ENCODE results near the gene VAMP2. TPM values are rescaled to one million over a fixed set of nuclear protein-coding genes. Genes with fewer than 3 reads are reported as not detected.

Gene VAMP2
- total and polyA plus RNA-seq, 9 of the 15 experiments (the other 6 are each of a cell fraction or from before 2014, with no cell fraction given), result 2.3 to 31.8 (median 6.0) TPM

GRCh38 chr17:8118769-8119580 lies 43.8 kb downstream of the VAMP2 start (continued):
- TF ChIP-seq, protein P1, sequence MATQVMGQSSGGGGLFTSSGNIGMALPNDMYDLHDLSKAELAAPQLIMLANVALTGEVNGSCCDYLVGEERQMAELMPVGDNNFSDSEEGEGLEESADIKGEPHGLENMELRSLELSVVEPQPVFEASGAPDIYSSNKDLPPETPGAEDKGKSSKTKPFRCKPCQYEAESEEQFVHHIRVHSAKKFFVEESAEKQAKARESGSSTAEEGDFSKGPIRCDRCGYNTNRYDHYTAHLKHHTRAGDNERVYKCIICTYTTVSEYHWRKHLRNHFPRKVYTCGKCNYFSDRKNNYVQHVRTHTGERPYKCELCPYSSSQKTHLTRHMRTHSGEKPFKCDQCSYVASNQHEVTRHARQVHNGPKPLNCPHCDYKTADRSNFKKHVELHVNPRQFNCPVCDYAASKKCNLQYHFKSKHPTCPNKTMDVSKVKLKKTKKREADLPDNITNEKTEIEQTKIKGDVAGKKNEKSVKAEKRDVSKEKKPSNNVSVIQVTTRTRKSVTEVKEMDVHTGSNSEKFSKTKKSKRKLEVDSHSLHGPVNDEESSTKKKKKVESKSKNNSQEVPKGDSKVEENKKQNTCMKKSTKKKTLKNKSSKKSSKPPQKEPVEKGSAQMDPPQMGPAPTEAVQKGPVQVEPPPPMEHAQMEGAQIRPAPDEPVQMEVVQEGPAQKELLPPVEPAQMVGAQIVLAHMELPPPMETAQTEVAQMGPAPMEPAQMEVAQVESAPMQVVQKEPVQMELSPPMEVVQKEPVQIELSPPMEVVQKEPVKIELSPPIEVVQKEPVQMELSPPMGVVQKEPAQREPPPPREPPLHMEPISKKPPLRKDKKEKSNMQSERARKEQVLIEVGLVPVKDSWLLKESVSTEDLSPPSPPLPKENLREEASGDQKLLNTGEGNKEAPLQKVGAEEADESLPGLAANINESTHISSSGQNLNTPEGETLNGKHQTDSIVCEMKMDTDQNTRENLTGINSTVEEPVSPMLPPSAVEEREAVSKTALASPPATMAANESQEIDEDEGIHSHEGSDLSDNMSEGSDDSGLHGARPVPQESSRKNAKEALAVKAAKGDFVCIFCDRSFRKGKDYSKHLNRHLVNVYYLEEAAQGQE (IDR thresholded peaks at IDR 0.05; ENCODE audit: borderline replicate concordance), result peak; percentile 46; the same call in 1 of the 2 replicates
- TF ChIP-seq, protein P1 (CRISPR knock-in tag; IDR thresholded peaks at IDR 0.05; ENCODE audit: low read depth), result no peak
- TF ChIP-seq GATAD2B (IDR thresholded peaks at IDR 0.05; ENCODE audit: borderline replicate concordance) (peak; percentile 46; the same call in 1 of the 2 replicates), BDP1 (IDR thresholded peaks at IDR 0.05; ENCODE audit: insufficient read depth, insufficient read length) (peak; percentile 74), HMG20A (CRISPR knock-in tag; conservative IDR thresholded peaks at IDR 0.05) (no peak), CXXC5 (CRISPR knock-in tag; IDR thresholded peaks at IDR 0.05) (0 out of 2 replicates have a peak, but pooled peaks have one; percentile 32), ZNF79 (CRISPR knock-in tag; IDR thresholded peaks at IDR 0.05; ENCODE audit: low read depth) (0 out of 2 replicates have a peak, but pooled peaks have one; percentile 12), SMC3 (conservative IDR thresholded peaks at IDR 0.05; ENCODE audit: insufficient read depth, low read depth, low read length) (peak; percentile 51), ZNF134 (CRISPR knock-in tag; conservative IDR thresholded peaks at IDR 0.05) (no peak), TEAD4 (IDR thresholded peaks at IDR 0.05; ENCODE audit: low read length) (peak; percentile 73), TEAD4 (CRISPR knock-in tag; IDR thresholded peaks at IDR 0.05; ENCODE audit: borderline replicate concordance) (no peak), CC2D1A (IDR thresholded peaks at IDR 0.05) (0 out of 2 replicates have a peak, but pooled peaks have one; percentile 30)
- TF ChIP-seq, protein P2, sequence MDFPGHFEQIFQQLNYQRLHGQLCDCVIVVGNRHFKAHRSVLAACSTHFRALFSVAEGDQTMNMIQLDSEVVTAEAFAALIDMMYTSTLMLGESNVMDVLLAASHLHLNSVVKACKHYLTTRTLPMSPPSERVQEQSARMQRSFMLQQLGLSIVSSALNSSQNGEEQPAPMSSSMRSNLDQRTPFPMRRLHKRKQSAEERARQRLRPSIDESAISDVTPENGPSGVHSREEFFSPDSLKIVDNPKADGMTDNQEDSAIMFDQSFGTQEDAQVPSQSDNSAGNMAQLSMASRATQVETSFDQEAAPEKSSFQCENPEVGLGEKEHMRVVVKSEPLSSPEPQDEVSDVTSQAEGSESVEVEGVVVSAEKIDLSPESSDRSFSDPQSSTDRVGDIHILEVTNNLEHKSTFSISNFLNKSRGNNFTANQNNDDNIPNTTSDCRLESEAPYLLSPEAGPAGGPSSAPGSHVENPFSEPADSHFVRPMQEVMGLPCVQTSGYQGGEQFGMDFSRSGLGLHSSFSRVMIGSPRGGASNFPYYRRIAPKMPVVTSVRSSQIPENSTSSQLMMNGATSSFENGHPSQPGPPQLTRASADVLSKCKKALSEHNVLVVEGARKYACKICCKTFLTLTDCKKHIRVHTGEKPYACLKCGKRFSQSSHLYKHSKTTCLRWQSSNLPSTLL (IDR thresholded peaks at IDR 0.05), result peak; percentile 76; the same call in 1 of the 2 replicates
- TF ChIP-seq, protein P3, sequence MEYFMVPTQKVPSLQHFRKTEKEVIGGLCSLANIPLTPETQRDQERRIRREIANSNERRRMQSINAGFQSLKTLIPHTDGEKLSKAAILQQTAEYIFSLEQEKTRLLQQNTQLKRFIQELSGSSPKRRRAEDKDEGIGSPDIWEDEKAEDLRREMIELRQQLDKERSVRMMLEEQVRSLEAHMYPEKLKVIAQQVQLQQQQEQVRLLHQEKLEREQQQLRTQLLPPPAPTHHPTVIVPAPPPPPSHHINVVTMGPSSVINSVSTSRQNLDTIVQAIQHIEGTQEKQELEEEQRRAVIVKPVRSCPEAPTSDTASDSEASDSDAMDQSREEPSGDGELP (CRISPR knock-in tag; IDR thresholded peaks at IDR 0.05; ENCODE audit: borderline replicate concordance), result peak; percentile 65; the same call in 1 of the 2 replicates
- TF ChIP-seq, protein P4, sequence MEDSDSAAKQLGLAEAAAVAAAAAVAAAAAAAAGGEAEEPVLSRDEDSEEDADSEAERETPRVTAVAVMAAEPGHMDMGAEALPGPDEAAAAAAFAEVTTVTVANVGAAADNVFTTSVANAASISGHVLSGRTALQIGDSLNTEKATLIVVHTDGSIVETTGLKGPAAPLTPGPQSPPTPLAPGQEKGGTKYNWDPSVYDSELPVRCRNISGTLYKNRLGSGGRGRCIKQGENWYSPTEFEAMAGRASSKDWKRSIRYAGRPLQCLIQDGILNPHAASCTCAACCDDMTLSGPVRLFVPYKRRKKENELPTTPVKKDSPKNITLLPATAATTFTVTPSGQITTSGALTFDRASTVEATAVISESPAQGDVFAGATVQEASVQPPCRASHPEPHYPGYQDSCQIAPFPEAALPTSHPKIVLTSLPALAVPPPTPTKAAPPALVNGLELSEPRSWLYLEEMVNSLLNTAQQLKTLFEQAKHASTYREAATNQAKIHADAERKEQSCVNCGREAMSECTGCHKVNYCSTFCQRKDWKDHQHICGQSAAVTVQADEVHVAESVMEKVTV (CRISPR knock-in tag; IDR thresholded peaks at IDR 0.05), result 0 out of 2 replicates have a peak, but pooled peaks have one; percentile 30
